Measurements from ENCODE around the gene PLXNA3. TPM values are rescaled to one million over a fixed set of nuclear protein-coding genes. Genes with fewer than 3 reads are reported as not detected.

Gene PLXNA3
- polyA plus RNA-seq, 1 of the 3 experiments (the other 2 are of a cell fraction): 33.2 TPM

DNA sequence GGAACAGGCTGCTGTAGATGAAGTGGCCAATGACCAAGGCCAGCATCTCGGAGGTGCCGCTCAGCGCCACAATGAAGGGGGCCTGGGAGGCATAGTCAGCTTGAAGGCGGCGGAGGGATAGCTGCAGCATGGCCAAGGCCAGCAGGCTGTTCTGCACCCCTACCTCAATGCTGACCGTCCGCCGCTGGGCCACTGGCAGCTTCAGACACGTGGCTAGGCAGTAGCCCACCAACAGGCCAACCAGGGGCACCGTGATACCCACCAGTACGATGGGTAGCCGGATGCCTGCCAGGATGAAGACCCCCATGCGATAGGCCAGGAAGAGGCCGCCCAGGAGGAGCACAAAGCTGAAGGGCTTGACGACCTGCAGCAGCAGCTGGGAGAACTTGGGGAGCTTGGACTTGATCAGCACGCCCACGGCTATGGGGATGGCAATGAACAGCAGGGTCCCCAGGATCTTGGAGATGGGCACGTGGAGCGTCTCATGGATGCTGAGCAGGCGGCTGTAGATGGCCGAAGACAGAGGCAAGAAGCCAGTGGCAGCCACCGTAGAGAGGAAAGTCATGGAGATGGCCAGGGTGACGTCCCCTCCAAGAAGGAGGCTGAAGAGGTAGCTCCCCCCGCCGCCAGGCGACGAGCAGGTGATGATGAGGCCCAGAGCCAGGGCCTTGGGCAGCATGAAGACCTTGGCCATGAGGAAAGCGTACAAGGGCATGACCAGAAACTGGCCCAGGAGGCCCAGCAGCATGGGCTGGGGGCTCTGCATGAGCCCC, 29.6 kb downstream of the PLXNA3 start:
- WGBS (ENCODE audit: low lambda C conversion rate): 52% methylated on average over 13 of the region's 28 CpGs
- CTCF ChIA-PET: interaction anchor here (1.4 kb wide), 1 partner anchor 29 kb away, joined by 4 read pairs; no protein-coding TSS in a partner anchor

GRCh38 chrX:154488336-154489075, 30.4 kb downstream of the PLXNA3 start:
- H3K36me3 ChIP-seq (replicated peaks in 1 of 2; ENCODE audit: control insufficient read depth in 1 of 2, insufficient read depth in 2 of 2, low read length in 1 of 2): peaks cover 0 to 14% of the 10 kb centered on the region in 2 experiments
- H3K4me1 ChIP-seq (ENCODE audit: control insufficient read depth in 1 of 2, insufficient read depth in 2 of 2, low read depth in 1 of 2, low read length in 1 of 2): peaks cover 0 to 17% of the 10 kb centered on the region in 2 experiments; a peak in 1 of 4 replicates
- WGBS (ENCODE audit: low lambda C conversion rate): 56% methylated on average over 15 of the region's 20 CpGs
- TF ChIP-seq EZH2phosphoT487 (IDR thresholded peaks at IDR 0.05; ENCODE audit: borderline replicate concordance, low read depth): no peak
- no peak for TF ChIP-seq ELF1 (IDR thresholded peaks at IDR 0.05)
- TF ChIP-seq RXRA (IDR thresholded peaks at IDR 0.05; ENCODE audit: borderline replicate concordance, low read depth): no peak
- no peak for TF ChIP-seq CHD2 (IDR thresholded peaks at IDR 0.05; ENCODE audit: low read length, partially characterized antibody)
- no peaks in the 10 kb centered on the region for H4K20me1 ChIP-seq (ENCODE audit: insufficient read depth)
- POLR2A ChIA-PET: interaction anchor here (1.1 kb wide), 1 partner anchor 91 kb away, joined by 4 read pairs; no protein-coding TSS in a partner anchor
- no peak overlapping the region for H3K4me3 ChIP-seq (ENCODE audit: low read depth in 2 of 2, low read length in 1 of 2)
- no peak overlapping the region for H2AFZ ChIP-seq (ENCODE audit: low read depth)
- no peak overlapping the region for H3K27ac ChIP-seq (ENCODE audit: low read depth in 2 of 2, low read length in 1 of 2)
- no peaks in the 10 kb centered on the region for H3K9me2 ChIP-seq
- CTCF ChIA-PET: interaction anchor here (0.9 to 1.2 kb wide), 3 partner anchors 11 to 960 kb away, joined by 3 to 4 read pairs (median 4); no protein-coding TSS in a partner anchor
- no peak overlapping the region for H3K9ac ChIP-seq
- no peaks in the 10 kb centered on the region for H3K9me3 ChIP-seq
- no peak for DNase-seq
- H3K4me2 ChIP-seq: peak overlapping the region; percentile 74; the same call in 1 of the 2 replicates
- peaks cover 19% of the 10 kb centered on the region; the same call in 1 of the 2 replicates for H3K79me2 ChIP-seq (ENCODE audit: insufficient read depth)
- H3F3A ChIP-seq (replicated peaks; ENCODE audit: insufficient read depth): peaks cover 2% of the 10 kb centered on the region
- H3K27me3 ChIP-seq (ENCODE audit: insufficient read depth): 0 out of 2 replicates have a peak, but pooled peaks cover 10% of the 10 kb centered on the region

More for the DNA sequence above, 29.6 kb downstream of the PLXNA3 start:
- Histone ChIP-seq H3K27me3 (ENCODE audit: insufficient read depth) (0 out of 2 replicates have a peak, but pooled peaks cover 10% of the 10 kb centered on the region), H3K79me2 (ENCODE audit: insufficient read depth) (peaks cover 19% of the 10 kb centered on the region; the same call in 1 of the 2 replicates), H3K4me1 (ENCODE audit: control insufficient read depth in 1 of 2, insufficient read depth in 2 of 2, low read depth in 1 of 2, low read length in 1 of 2) (peaks cover 0 to 17% of the 10 kb centered on the region in 2 experiments; a peak in 1 of 4 replicates), H3K9me3 (no peaks in the 10 kb centered on the region), H2AFZ (ENCODE audit: low read depth) (no peak overlapping the region), H3K4me3 (ENCODE audit: low read depth in 2 of 2, low read length in 1 of 2) (no peak overlapping the region), H4K20me1 (ENCODE audit: insufficient read depth) (no peaks in the 10 kb centered on the region), H3F3A (replicated peaks; ENCODE audit: insufficient read depth) (peaks cover 2% of the 10 kb centered on the region), H3K27ac (ENCODE audit: low read depth in 2 of 2, low read length in 1 of 2) (no peak overlapping the region; a peak in 1 of 4 replicates), H3K36me3 (replicated peaks in 1 of 2; ENCODE audit: control insufficient read depth in 1 of 2, insufficient read depth in 2 of 2, low read length in 1 of 2) (peaks cover 0 to 14% of the 10 kb centered on the region in 2 experiments), H3K9me2 (no peaks in the 10 kb centered on the region), H3K9ac (no peak overlapping the region), H3K4me2 (no peak overlapping the region)
- POLR2A ChIA-PET: interaction anchor here (1.6 to 2.4 kb wide), 3 partner anchors 9 to 88 kb away, joined by 4 to 8 read pairs (median 7); partner anchors contain the start of gene LAGE3
- no peak for DNase-seq
- TF ChIP-seq SIN3A (IDR thresholded peaks at IDR 0.05; ENCODE audit: borderline replicate concordance, low read depth, low read length) (no peak), YY1 (IDR thresholded peaks at IDR 0.05; ENCODE audit: low read depth) (no peak), POLR2AphosphoS5 (IDR thresholded peaks at IDR 0.05; ENCODE audit: low read depth, low read length) (no peak)
- TF ChIP-seq, protein P1, sequence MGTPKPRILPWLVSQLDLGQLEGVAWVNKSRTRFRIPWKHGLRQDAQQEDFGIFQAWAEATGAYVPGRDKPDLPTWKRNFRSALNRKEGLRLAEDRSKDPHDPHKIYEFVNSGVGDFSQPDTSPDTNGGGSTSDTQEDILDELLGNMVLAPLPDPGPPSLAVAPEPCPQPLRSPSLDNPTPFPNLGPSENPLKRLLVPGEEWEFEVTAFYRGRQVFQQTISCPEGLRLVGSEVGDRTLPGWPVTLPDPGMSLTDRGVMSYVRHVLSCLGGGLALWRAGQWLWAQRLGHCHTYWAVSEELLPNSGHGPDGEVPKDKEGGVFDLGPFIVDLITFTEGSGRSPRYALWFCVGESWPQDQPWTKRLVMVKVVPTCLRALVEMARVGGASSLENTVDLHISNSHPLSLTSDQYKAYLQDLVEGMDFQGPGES (IDR thresholded peaks at IDR 0.05; ENCODE audit: low read depth, low read length): no peak

Measured in SK-N-SH (cell line).